ENCODE results near the gene LLGL2.

DNA sequence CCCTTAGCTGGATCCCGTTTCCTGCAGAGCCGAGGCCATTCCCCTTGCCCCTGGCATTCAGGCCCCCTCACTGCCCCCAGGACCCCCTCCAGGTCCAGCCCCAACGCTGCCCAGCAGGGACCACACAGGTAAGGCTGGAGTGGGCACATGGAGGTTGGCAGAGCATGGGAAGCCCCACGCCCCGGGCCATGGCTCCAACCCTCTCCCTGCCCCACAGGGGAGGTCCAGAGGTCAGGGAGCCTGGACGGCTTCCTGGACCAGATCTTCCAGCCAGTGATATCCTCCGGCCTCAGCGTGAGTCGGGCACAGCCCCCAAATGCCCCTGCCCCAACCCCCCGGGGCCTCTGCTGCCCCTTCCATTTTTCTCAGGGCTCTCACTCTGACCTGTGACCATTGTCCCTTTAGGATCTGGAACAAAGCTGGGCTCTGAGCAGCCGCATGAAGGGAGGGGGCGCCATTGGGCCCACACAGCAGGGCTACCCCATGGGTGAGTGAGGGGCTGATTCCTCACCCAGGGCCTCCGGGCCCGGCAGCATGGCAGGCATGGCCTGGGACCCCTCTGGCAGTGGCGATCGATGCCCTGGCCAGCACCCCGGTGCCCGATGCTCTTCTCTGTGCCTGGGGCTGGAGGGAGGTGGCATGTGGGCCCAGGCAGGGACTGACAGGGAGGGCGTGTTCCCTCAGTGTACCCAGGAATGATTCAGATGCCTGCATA lies 89.2 kb downstream of the LLGL2 start:
- no peak for TF ChIP-seq CTCF (IDR thresholded peaks at IDR 0.05)
- no peak for TF ChIP-seq POLR2A (IDR thresholded peaks at IDR 0.05)
